Left lobe of liver (tissue), 2 donors: ENCODE data around the gene XPR1. TPM values are rescaled to one million over a fixed set of nuclear protein-coding genes. Genes with fewer than 3 reads are reported as not detected.

Experiments used
- ATAC-seq: fragments of 200-7000 bp; cut with Tn5 transposase; one replicate; pipeline ENCODE4 v1.9.1; 2020; ENCODE audit warnings: mild to moderate bottlenecking, moderate library complexity
- DNase-seq: peaks from one replicate; pipeline ENCODE4 v3.0.0-alpha.2; 2020; ENCODE audit warnings: low spot score
- total RNA-seq: library from RNA; stranded (reverse); gene quantifications from one replicate; pipeline ENCODE4 v1.2.1, GENCODE V29; 2021
- donor health status: DM: no; HTN: no; CAD: no; lungs with moderate emphysema.
- donor health status: DM: no; HTN: yes; CAD: no.

Gene XPR1
- total RNA-seq, 1 donor from 2014 or later: 7.4 TPM

DNA sequence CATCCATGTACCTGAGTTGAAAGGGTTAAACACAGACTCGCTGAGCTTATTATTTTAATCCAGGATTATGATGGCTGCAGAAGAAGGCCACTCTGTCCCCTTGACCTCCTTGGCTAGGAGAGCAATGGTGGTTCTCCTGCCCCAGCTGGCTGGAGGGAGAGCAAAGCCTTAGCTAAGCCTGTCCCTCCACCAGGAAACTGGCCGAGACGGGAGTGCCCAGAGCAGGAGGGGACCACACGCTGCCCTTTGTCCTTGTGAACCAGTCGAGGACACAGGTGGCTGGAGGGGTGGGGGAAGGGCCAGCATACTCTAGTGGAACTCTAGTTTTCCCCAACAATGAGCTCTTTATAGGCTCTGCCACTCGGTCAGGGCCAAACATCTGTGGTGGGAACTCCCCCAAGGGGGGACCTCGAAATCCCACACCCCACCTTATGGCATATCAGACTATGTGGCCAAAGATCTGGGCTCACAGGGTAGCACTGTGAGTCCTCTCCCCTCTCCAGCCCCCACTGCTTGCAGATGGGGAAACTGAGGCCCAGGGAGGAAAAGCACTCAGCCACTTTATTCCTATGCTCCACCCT is 293.7 kb downstream of the XPR1 start:
- no peak for DNase-seq
- ATAC-seq: peak; percentile 86

DNA sequence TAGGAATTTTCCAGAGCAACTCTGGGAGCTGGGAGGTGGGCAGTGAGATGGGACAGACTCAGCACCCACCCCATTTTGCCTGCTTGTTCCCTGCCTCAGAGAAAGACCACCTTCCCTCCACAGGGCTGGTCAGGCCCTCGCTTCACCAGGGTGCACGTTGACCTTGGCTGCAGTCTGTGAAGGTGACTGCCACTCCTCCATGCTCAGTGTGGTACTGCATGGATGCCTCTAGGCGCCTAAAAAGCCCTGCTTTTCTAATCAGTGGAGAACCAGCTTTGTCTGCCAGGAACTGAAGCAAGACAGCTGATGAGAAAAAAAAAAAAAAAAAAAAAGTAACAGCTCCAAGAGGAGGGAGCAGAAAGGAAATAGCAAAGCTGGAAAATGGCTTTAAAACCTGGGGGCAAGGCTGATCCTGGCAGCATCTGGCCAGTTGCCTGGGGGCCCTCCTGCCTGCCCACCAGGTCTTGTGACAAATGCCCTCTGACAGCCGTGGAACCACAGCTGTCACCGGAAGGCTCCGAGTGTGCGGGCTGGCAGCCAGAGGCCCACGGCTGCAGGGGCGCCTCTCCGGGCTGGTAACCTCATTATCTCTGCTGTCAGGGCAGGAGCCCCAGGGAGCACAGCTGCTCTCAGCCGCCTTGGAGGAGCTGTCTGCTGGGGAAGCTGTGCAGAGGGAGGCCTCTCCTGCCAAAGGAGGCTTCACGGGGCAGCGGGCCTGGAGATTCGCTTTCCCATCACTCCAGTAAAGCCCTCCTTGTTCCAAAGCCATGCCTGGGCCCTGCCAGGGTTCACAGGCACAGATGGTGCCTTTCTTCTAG is 294.6 kb downstream of the XPR1 start:
- ATAC-seq: peak; percentile 28
- no peak for DNase-seq

- DNase-seq: no peak
- no peak for ATAC-seq
Measured at GRCh38 chr1:180927348-180927747, 295.5 kb downstream of the XPR1 start.

- ATAC-seq (no peak), DNase-seq (no peak)
Measured at GRCh38 chr1:180927841-180928240, 296.0 kb downstream of the XPR1 start.

DNA sequence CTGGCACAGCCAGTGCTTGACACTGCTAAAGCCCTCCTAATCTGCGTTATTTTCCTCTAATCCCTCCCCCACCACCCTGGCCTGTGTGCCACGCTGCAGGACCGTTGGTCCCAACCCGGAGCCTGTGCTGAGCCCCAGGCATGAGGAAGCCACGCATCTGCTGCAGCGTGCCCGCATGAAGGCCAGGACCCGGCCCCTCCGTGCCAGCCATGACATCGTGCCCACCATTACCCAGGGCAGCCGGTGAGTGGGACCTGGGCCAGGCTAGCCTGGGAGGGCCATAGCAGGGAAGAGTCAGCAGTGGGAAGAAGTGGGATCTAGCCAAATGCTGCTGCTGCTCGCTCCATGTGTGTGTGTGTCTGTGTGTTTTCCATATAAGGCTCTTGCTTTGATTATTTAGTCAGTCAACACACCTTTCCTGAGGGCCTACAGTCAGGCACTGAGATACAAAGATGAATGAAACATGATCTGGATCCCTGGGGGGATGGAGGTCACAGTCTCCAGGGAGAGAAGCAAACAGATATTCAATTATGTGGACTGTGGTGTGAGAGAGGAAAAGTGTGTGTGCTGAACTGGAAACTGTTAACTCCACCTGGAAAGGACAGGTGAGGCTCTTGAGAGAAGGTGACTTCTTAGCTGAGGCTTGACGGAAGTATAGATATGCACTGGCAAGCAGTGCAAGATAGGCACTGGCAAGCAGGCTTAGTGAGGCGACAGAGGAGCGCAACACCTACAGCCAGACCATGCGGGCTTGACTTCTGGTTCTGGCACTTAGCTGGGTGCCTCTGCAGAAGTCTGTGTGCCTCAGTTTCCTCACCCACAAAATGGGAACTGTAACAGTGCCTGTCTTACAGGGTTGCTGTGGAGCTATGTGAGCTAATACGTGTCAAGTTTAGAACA is 296.8 kb downstream of the XPR1 start:
- ATAC-seq (no peak), DNase-seq (no peak)

- ATAC-seq: no peak
Measured at GRCh38 chr1:180929389-180929788, 297.6 kb downstream of the XPR1 start.

DNA sequence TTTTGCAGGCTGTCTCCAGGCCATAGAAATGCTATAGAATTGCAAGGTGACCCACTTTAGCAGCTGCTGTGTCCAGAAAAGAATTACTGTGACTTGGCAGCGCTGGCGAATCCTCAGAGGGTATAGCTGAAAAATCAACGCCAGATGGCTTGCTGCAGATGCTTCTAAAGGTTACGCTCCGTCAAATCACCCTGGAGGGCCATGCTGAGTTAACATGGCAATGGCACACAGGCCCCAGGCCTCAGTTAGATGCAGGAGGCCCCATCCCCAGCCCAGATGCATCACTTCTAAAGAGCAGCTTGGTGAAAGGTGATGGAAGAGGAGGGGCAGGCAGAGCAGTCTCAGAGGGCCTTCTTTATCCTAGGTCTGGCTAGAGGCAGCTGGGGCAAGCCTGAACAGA is 298.9 kb downstream of the XPR1 start:
- ATAC-seq: no peak

More at GRCh38 chr1:180929389-180929788, 297.6 kb downstream of the XPR1 start:
- DNase-seq: no peak

DNA sequence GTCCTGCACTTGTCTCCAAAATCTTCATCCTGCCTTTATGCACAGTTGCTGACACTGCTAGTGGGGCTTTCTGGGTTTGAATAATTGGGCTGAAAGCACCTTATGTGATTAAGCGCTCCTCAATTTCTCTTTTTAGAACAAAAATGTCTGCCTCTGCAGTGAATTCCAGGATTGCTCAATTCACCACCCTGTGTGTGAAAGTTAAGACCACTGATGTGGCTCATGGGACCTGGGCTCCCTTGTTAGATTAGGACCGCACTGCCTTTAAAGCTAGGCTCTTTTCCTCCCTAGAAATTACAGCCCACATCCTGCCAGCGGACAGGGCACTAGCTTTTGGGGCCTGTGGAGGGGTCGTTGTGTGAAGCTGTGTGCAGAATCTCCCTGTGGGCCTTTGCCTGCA is 299.7 kb downstream of the XPR1 start:
- no peak for DNase-seq
- ATAC-seq: no peak

More for the DNA sequence above, 298.9 kb downstream of the XPR1 start:
- no peak for DNase-seq

- no peak for ATAC-seq
- no peak for DNase-seq
Measured at GRCh38 chr1:180932378-180932777, 300.6 kb downstream of the XPR1 start.

- DNase-seq: no peak
- no peak for ATAC-seq
Measured at GRCh38 chr1:180933141-180933540, 301.3 kb downstream of the XPR1 start.

GRCh38 chr1:180934563-180934962 is 302.7 kb downstream of the XPR1 start:
- ATAC-seq (no peak), DNase-seq (no peak)

GRCh38 chr1:180935326-180936109 is 303.7 kb downstream of the XPR1 start:
- peak; percentile 97 for ATAC-seq
- DNase-seq: peak; percentile 71

GRCh38 chr1:180936110-180937011 is 304.5 kb downstream of the XPR1 start:
- DNase-seq (no peak), ATAC-seq (no peak)

- DNase-seq (no peak), ATAC-seq (no peak)
Measured at GRCh38 chr1:180937012-180937372, 305.2 kb downstream of the XPR1 start.

- ATAC-seq (no peak), DNase-seq (no peak)
Measured at GRCh38 chr1:180937624-180938225, 305.9 kb downstream of the XPR1 start.

DNA sequence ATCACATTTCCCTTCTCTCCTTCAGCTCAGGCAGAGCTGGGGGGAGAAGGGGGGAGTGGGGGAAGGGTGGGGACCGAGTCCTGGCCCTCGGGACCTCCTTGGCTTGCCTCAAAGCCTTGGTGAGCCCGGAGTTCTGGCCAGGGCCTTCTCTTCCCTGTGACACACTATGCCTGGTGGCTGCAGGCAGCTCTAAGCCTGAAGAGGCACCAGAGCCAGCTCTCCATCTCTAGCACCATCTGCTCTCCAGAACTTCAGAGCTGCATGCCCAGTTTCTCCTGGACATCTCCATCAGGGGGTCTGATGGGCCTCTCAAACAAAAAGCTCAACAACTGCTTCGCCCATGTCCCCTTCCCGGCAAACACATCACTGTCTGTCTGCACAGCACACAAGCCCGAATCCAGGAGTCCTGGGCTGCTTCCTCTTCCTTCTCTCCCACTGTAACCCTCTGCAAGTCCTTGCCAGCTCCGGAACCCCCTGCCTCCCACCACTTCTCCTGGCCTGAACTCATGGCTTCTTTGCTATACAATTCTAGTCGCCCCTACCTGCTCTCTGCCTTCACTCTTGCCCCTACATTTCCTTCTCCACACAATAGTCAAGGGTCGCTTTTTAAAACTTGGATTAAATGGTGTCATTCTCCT is 307.4 kb downstream of the XPR1 start:
- DNase-seq (no peak), ATAC-seq (no peak)

DNA sequence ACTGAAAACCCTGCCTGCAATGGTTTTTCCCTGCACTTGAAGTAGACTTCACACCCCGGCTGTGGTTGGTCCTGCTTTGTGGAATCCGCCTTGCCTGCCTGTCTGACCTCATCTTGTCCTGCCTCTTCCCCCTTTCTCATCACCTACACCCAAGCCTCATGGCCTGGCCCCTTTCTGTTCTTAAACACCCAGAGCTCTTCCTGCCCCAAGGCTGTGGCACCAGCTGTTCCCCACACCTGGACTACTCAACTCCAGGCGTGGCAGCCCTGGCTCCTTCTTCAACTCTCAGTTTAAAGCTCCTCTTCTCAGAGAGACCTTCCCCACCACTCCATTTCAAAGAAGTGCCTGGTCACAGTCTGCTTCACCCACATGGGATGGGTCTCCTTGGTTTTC is 307.9 kb downstream of the XPR1 start:
- DNase-seq (no peak), ATAC-seq (no peak)
